ENCODE data around the gene LACTB.

DNA sequence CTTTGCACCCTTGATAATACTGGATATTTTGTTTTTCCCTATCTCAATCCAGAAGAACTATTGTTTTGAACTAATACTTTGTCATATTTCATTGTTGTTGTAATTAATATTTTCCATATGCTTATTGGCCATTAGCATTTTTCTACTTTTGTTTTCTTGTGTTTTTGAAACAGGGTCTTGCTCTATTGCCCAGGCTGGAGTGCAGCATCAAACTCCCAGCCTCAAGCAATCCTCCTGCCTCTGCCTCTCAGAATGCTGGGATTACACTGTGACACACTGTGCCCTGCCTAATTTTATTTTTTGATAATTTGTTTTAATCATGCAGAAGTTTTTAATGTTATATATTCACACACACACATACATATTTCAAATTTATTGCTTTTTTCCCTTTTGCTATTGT lies 39.0 kb downstream of the LACTB start:
- TF ChIP-seq, protein P1, sequence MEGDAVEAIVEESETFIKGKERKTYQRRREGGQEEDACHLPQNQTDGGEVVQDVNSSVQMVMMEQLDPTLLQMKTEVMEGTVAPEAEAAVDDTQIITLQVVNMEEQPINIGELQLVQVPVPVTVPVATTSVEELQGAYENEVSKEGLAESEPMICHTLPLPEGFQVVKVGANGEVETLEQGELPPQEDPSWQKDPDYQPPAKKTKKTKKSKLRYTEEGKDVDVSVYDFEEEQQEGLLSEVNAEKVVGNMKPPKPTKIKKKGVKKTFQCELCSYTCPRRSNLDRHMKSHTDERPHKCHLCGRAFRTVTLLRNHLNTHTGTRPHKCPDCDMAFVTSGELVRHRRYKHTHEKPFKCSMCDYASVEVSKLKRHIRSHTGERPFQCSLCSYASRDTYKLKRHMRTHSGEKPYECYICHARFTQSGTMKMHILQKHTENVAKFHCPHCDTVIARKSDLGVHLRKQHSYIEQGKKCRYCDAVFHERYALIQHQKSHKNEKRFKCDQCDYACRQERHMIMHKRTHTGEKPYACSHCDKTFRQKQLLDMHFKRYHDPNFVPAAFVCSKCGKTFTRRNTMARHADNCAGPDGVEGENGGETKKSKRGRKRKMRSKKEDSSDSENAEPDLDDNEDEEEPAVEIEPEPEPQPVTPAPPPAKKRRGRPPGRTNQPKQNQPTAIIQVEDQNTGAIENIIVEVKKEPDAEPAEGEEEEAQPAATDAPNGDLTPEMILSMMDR (IDR thresholded peaks at IDR 0.05 in 8 of 11, conservative IDR thresholded peaks at IDR 0.05 in 3 of 11) = no peak
- TF ChIP-seq POLR2AphosphoS5 (IDR thresholded peaks at IDR 0.05) = no peak
- no peak for TF ChIP-seq POLR2A (IDR thresholded peaks at IDR 0.05)

All from spleen (tissue), 7 donors.